Astrocyte of the cerebellum (primary cell): ENCODE data around the gene FOLR2.

Source experiments
- DNase-seq: peaks from one replicate; pipeline ENCODE4 v3.0.0-alpha.2; 2011; ENCODE audit warnings: low read depth
- H3K4me3 ChIP-seq: 2 replicates; pipeline ENCODE4 v1.5.1; 2011; ENCODE audit warnings: mild to moderate bottlenecking, low read depth, low read length, moderate library complexity
- CTCF ChIP-seq: IDR thresholded peaks from 2 replicates; pipeline ENCODE4 v1.5.1; 2012; ENCODE audit warnings: low read length, low read depth, moderate library complexity, mild to moderate bottlenecking; ENCODE audit errors: missing control alignments
- in situ Hi-C: cut with HindIII; loops from 2 replicates; pipeline ENCODE4 v1.10.0; 2017; ENCODE audit warnings: low sequenced_read_pairs

Gene FOLR2

GRCh38 chr11:72236083-72236697 is 19.6 kb downstream of the FOLR2 start:
- in situ Hi-C loops = no loop called here
- TF ChIP-seq CTCF = no peak
- no peak for DNase-seq
- no peak overlapping the region for H3K4me3 ChIP-seq

GRCh38 chr11:72236774-72237111 is 20.1 kb downstream of the FOLR2 start:
- no peak for DNase-seq
- in situ Hi-C loops = no loop called here

DNA sequence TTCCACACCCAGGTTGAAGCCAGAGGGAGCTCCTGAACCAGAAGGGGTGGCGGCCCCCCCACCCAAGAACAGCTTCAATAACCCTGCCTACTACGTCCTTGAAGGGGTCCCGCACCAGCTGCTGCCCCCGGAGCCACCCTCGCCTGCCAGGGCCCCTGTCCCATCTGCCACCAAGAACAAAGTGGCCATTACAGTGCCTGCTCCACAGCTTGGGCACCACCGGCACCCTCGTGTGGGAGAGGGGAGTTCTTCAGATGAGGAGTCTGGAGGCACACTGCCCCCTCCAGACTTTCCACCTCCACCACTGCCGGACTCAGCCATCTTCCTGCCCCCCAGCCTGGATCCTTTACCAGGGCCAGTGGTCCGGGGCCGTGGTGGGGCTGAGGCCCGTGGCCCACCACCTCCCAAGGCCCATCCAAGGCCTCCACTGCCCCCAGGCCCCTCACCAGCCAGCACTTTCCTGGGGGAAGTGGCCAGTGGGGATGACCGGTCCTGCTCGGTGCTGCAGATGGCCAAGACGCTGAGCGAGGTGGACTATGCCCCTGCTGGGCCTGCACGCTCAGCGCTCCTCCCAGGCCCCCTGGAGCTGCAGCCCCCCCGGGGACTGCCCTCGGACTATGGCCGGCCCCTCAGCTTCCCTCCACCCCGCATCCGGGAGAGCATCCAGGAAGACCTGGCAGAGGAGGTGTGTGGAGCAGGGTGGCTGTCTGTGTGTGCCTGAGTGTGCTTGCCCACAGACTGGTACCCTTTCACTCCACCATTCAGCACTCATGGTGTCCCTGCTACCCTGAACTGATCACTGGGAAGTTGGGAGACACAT is 20.7 kb downstream of the FOLR2 start:
- no peak overlapping the region for H3K4me3 ChIP-seq
- in situ Hi-C loops = no loop called here
- no peak for TF ChIP-seq CTCF
- DNase-seq = no peak

More at GRCh38 chr11:72236774-72237111, 20.1 kb downstream of the FOLR2 start:
- no peak overlapping the region for H3K4me3 ChIP-seq
- no peak for TF ChIP-seq CTCF

- peak; percentile 83 for TF ChIP-seq CTCF
- H3K4me3 ChIP-seq = no peak overlapping the region
- in situ Hi-C loops = no loop called here
- DNase-seq = peak; percentile 29
Observed at GRCh38 chr11:72238040-72238450, 21.5 kb downstream of the FOLR2 start.

- TF ChIP-seq CTCF = no peak
- in situ Hi-C loops = no loop called here
- DNase-seq = no peak
- H3K4me3 ChIP-seq = no peak overlapping the region
Observed at GRCh38 chr11:72238492-72239312, 22.1 kb downstream of the FOLR2 start.

DNA sequence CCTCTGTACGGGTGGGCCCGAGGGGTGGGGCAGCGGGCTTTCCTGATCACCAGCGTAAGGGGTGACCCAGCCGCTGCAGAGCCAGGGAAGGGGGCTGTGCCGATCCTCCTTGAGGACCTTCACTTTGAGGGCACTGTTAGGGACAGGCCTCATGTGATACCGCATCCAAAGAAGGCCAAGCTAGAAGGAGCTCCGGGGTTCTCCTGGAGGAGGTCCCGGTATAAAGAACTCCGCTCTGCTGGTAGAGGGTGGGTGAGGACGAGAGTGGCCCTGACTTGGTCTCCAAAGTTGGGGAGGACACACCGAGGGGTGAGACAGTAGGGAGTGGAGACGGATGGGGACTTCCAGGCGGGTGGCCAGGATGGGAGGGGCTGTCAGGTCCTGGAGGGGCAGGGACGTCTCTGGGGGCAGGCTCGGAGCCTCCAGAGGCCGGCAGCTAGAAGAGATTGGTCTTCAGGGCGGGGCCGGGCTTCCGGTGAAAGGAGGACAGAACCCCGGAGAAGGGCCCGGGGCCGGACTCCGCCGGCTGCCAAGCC is 22.8 kb downstream of the FOLR2 start:
- no peak for DNase-seq
- in situ Hi-C loops = no loop called here
- no peak for TF ChIP-seq CTCF
- peak overlapping the region; percentile 18 for H3K4me3 ChIP-seq
